Activated naive CD4-positive, alpha-beta T cell treated with anti-CD3 and anti-CD28 coated beads, Interleukin-2, amount 10 ng/mL, durations not matched to agents 7 days and 5 days (primary cell): ENCODE data around the gene SUPT3H.

ENCODE experiments used
- CTCF ChIA-PET: fragments of 350-600 bp; sonication (Branson Sonifier 250); formaldehyde crosslinking; loops from one replicate; lab custom pipeline; 2021; ENCODE audit warnings: antibody characterized with exemption; lab: Charles Lee
- DNase-seq: peaks from one replicate; pipeline ENCODE4 v3.0.0-alpha.2; 2020
- H3K27ac Mint-ChIP-seq: one replicate; pipeline ENCODE4 v1.8.0; 2021; ENCODE audit warnings: mild to moderate bottlenecking, moderate library complexity, mixed read lengths
- H3K27me3 Mint-ChIP-seq: one replicate; pipeline ENCODE4 v1.8.0; 2021; ENCODE audit warnings: mild to moderate bottlenecking, mixed read lengths
- H3K36me3 Mint-ChIP-seq: one replicate; pipeline ENCODE4 v1.8.0; 2021; ENCODE audit warnings: mixed read lengths
- H3K4me1 Mint-ChIP-seq: one replicate; pipeline ENCODE4 v1.8.0; 2021; ENCODE audit warnings: mixed read lengths
- H3K4me3 Mint-ChIP-seq: one replicate; pipeline ENCODE4 v1.8.0; 2021; ENCODE audit warnings: mild to moderate bottlenecking, moderate library complexity, mixed read lengths
- H3K9me3 Mint-ChIP-seq: one replicate; pipeline ENCODE4 v1.8.0; 2021; ENCODE audit warnings: mixed read lengths

Gene SUPT3H

GRCh38 chr6:45036103-45036502 lies 341.6 kb downstream of the SUPT3H start:
- CTCF ChIA-PET = no interaction called here
- Mint-ChIP-seq H3K4me3 (no peak overlapping the region), H3K36me3 (peaks cover 1% of the 10 kb centered on the region), H3K27ac (no peak overlapping the region), H3K27me3 (no peaks in the 10 kb centered on the region), H3K9me3 (no peaks in the 10 kb centered on the region), H3K4me1 (no peaks in the 10 kb centered on the region)
- DNase-seq = no peak

- DNase-seq = no peak
- Mint-ChIP-seq H3K27ac (no peak overlapping the region), H3K4me1 (peaks cover under 1% of the 10 kb centered on the region), H3K4me3 (no peak overlapping the region), H3K9me3 (peaks cover 10% of the 10 kb centered on the region), H3K36me3 (peaks cover 12% of the 10 kb centered on the region), H3K27me3 (no peaks in the 10 kb centered on the region)
- CTCF ChIA-PET = no interaction called here
These were observed 345.3 kb downstream of the SUPT3H start for GRCh38 chr6:45032426-45032825.

- Mint-ChIP-seq H3K4me1 (peaks cover 5% of the 10 kb centered on the region), H3K27me3 (no peaks in the 10 kb centered on the region), H3K4me3 (no peak overlapping the region), H3K27ac (no peak overlapping the region), H3K9me3 (peaks cover 13% of the 10 kb centered on the region), H3K36me3 (peaks cover 14% of the 10 kb centered on the region)
- no peak for DNase-seq
- CTCF ChIA-PET = no interaction called here
These were observed 346.1 kb downstream of the SUPT3H start for GRCh38 chr6:45031601-45032000.

- H3K4me3 Mint-ChIP-seq = no peak overlapping the region
- CTCF ChIA-PET = interaction anchor here (1.1 kb wide), 1 partner anchor 13 kb away, joined by 5 read pairs; no protein-coding TSS in a partner anchor
- no peak overlapping the region for H3K27ac Mint-ChIP-seq
These were observed 350.6 kb downstream of the SUPT3H start for GRCh38 chr6:45027126-45027525.

GRCh38 chr6:45026003-45026516 lies 351.7 kb downstream of the SUPT3H start:
- Mint-ChIP-seq H3K27me3 (no peaks in the 10 kb centered on the region), H3K4me3 (no peak overlapping the region), H3K9me3 (peaks cover 23% of the 10 kb centered on the region), H3K4me1 (peaks cover 22% of the 10 kb centered on the region), H3K36me3 (peaks cover 23% of the 10 kb centered on the region), H3K27ac (no peak overlapping the region)
- CTCF ChIA-PET = interaction anchor here (1.1 to 1.3 kb wide), 2 partner anchors 10 to 14 kb away, joined by 3 to 5 read pairs; no protein-coding TSS in a partner anchor
- no peak for DNase-seq

More at GRCh38 chr6:45027126-45027525, 350.6 kb downstream of the SUPT3H start:
- Mint-ChIP-seq H3K27me3 (no peaks in the 10 kb centered on the region), H3K36me3 (peaks cover 21% of the 10 kb centered on the region), H3K9me3 (peaks cover 23% of the 10 kb centered on the region), H3K4me1 (peaks cover 12% of the 10 kb centered on the region)
- DNase-seq = no peak

GRCh38 chr6:45024610-45025009 lies 353.1 kb downstream of the SUPT3H start:
- peaks cover 23% of the 10 kb centered on the region for H3K9me3 Mint-ChIP-seq
- H3K4me1 Mint-ChIP-seq = peaks cover 26% of the 10 kb centered on the region
- no peak overlapping the region for H3K4me3 Mint-ChIP-seq
- no peak overlapping the region for H3K27ac Mint-ChIP-seq
- CTCF ChIA-PET = interaction anchor here (1.3 kb wide), 1 partner anchor 9 kb away, joined by 3 read pairs; no protein-coding TSS in a partner anchor
- no peaks in the 10 kb centered on the region for H3K27me3 Mint-ChIP-seq
- peaks cover 24% of the 10 kb centered on the region for H3K36me3 Mint-ChIP-seq
- no peak for DNase-seq

GRCh38 chr6:45021676-45022075 lies 356.1 kb downstream of the SUPT3H start:
- Mint-ChIP-seq H3K9me3 (peaks cover 11% of the 10 kb centered on the region), H3K27ac (peak overlapping the region; percentile 52), H3K4me3 (no peak overlapping the region), H3K36me3 (peaks cover 16% of the 10 kb centered on the region), H3K4me1 (peaks cover 22% of the 10 kb centered on the region), H3K27me3 (no peaks in the 10 kb centered on the region)
- CTCF ChIA-PET = interaction anchor here (0.8 kb wide), 2 partner anchors 11 to 279 kb away, joined by 3 read pairs; no protein-coding TSS in a partner anchor
- DNase-seq = no peak

GRCh38 chr6:45012687-45013086 lies 365.0 kb downstream of the SUPT3H start:
- no peaks in the 10 kb centered on the region for H3K27me3 Mint-ChIP-seq
- DNase-seq = no peak
- CTCF ChIA-PET = interaction anchor here (0.6 kb wide), 1 partner anchor 8 kb away, joined by 3 read pairs; no protein-coding TSS in a partner anchor

GRCh38 chr6:45009576-45009975 lies 368.2 kb downstream of the SUPT3H start:
- H3K27me3 Mint-ChIP-seq = no peaks in the 10 kb centered on the region
- no peak overlapping the region for H3K27ac Mint-ChIP-seq
- peaks cover 13% of the 10 kb centered on the region for H3K9me3 Mint-ChIP-seq
- H3K4me1 Mint-ChIP-seq = peaks cover 11% of the 10 kb centered on the region
- no peak for DNase-seq
- no peak overlapping the region for H3K4me3 Mint-ChIP-seq
- peaks cover 12% of the 10 kb centered on the region for H3K36me3 Mint-ChIP-seq
- CTCF ChIA-PET = interaction anchor here (0.6 kb wide), 1 partner anchor 673 kb away, joined by 3 read pairs; no protein-coding TSS in a partner anchor

More at GRCh38 chr6:45012687-45013086, 365.0 kb downstream of the SUPT3H start:
- Mint-ChIP-seq H3K27ac (no peak overlapping the region), H3K36me3 (peaks cover 12% of the 10 kb centered on the region), H3K4me3 (no peak overlapping the region), H3K9me3 (peaks cover 14% of the 10 kb centered on the region), H3K4me1 (peaks cover 6% of the 10 kb centered on the region)

- CTCF ChIA-PET = interaction anchor here (0.6 kb wide), 1 partner anchor 245 kb away, joined by 4 read pairs; no protein-coding TSS in a partner anchor
- H3K27ac Mint-ChIP-seq = no peak overlapping the region
These were observed 370.8 kb downstream of the SUPT3H start for GRCh38 chr6:45006893-45007292.

GRCh38 chr6:45003961-45004360 lies 373.8 kb downstream of the SUPT3H start:
- peaks cover 3% of the 10 kb centered on the region for H3K36me3 Mint-ChIP-seq
- H3K27ac Mint-ChIP-seq = no peak overlapping the region
- H3K4me1 Mint-ChIP-seq = peaks cover 39% of the 10 kb centered on the region
- CTCF ChIA-PET = no interaction called here
- no peaks in the 10 kb centered on the region for H3K27me3 Mint-ChIP-seq
- peaks cover 2% of the 10 kb centered on the region for H3K9me3 Mint-ChIP-seq
- no peak overlapping the region for H3K4me3 Mint-ChIP-seq
- DNase-seq = no peak

More at GRCh38 chr6:45006893-45007292, 370.8 kb downstream of the SUPT3H start:
- peaks cover 27% of the 10 kb centered on the region for H3K4me1 Mint-ChIP-seq
- DNase-seq = no peak
- peaks cover 10% of the 10 kb centered on the region for H3K9me3 Mint-ChIP-seq
- no peaks in the 10 kb centered on the region for H3K27me3 Mint-ChIP-seq
- no peak overlapping the region for H3K4me3 Mint-ChIP-seq
- H3K36me3 Mint-ChIP-seq = peaks cover 4% of the 10 kb centered on the region

- peaks cover 4% of the 10 kb centered on the region for H3K36me3 Mint-ChIP-seq
- H3K4me1 Mint-ChIP-seq = peaks cover 39% of the 10 kb centered on the region
- DNase-seq = no peak
- no peak overlapping the region for H3K4me3 Mint-ChIP-seq
- H3K27ac Mint-ChIP-seq = no peak overlapping the region
- peaks cover 2% of the 10 kb centered on the region for H3K9me3 Mint-ChIP-seq
- no peaks in the 10 kb centered on the region for H3K27me3 Mint-ChIP-seq
- CTCF ChIA-PET = no interaction called here
These were observed 374.3 kb downstream of the SUPT3H start for GRCh38 chr6:45003387-45003786.

- CTCF ChIA-PET = interaction anchor here (0.8 kb wide), 2 partner anchors 69 to 712 kb away, joined by 3 read pairs; no protein-coding TSS in a partner anchor
- H3K4me3 Mint-ChIP-seq = no peak overlapping the region
- peaks cover 39% of the 10 kb centered on the region for H3K4me1 Mint-ChIP-seq
- no peak for DNase-seq
- H3K27ac Mint-ChIP-seq = peak overlapping the region; percentile 87
- peaks cover 2% of the 10 kb centered on the region for H3K9me3 Mint-ChIP-seq
- no peaks in the 10 kb centered on the region for H3K27me3 Mint-ChIP-seq
- peaks cover 4% of the 10 kb centered on the region for H3K36me3 Mint-ChIP-seq
These were observed 375.2 kb downstream of the SUPT3H start for GRCh38 chr6:45002390-45003105.

GRCh38 chr6:45001663-45002062 lies 376.1 kb downstream of the SUPT3H start:
- peak overlapping the region; percentile 87 for H3K27ac Mint-ChIP-seq
- H3K4me1 Mint-ChIP-seq = peaks cover 37% of the 10 kb centered on the region
- H3K9me3 Mint-ChIP-seq = peaks cover 2% of the 10 kb centered on the region
- no peak for DNase-seq
- no peak overlapping the region for H3K4me3 Mint-ChIP-seq
- peaks cover 4% of the 10 kb centered on the region for H3K36me3 Mint-ChIP-seq
- H3K27me3 Mint-ChIP-seq = no peaks in the 10 kb centered on the region
- CTCF ChIA-PET = interaction anchor here (0.8 to 1.2 kb wide), 4 partner anchors 25 to 713 kb away, joined by 3 to 5 read pairs (median 3); no protein-coding TSS in a partner anchor
